ENCODE results near the gene MYO3B. TPM values are rescaled to one million over a fixed set of nuclear protein-coding genes. Genes with fewer than 3 reads are reported as not detected.

Gene MYO3B
- total and polyA plus RNA-seq, 2 donors (not counting 1 experiment from before 2014, with no cell fraction given): not detected

DNA sequence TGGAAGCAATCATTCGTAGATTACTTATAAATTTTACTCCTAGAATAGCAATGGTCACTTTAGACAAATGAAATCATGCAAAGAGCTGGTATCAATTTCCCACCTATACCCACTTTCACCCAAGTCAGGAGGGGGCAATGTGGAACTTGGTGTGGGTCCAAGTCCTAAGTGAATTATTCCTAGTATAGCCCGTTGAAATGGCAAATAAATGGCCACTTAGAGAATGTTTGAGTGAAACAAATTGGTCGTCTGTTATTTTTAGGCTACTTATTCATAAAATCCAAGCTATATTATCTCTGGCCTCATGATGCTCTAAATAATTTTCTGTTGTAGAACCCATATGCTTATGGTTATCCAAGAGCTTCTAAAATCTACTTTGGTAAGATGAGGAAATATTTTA is 98.1 kb downstream of the MYO3B start:
- no peak overlapping the region for H3K4me3 ChIP-seq (ENCODE audit: control extremely low read depth in 1 of 5, extremely low read depth in 1 of 5, insufficient read depth in 1 of 5, low read depth in 2 of 5, low read length in 4 of 5)
- intact Hi-C loops (cut with micrococcal nuclease): no loop called here
- H3K9ac ChIP-seq (ENCODE audit: low read length): no peak overlapping the region
- CTCF ChIA-PET: no interaction called here
- H3K9me3 ChIP-seq (ENCODE audit: control extremely low read depth in 1 of 3, control insufficient read depth in 2 of 3, insufficient read depth in 1 of 3, low read length in 2 of 3): no peaks in the 10 kb centered on the region
- H4K20me1 ChIP-seq (ENCODE audit: control insufficient read depth, insufficient read depth, low read length, poor library complexity, severe bottlenecking): no peaks in the 10 kb centered on the region
- DNase-seq (no peak), ATAC-seq (ENCODE audit: low read depth) (no peak)
- no peak overlapping the region for H3K27ac Mint-ChIP-seq
- no peaks in the 10 kb centered on the region for H3K27me3 Mint-ChIP-seq
- no peak overlapping the region for H2AFZ ChIP-seq (ENCODE audit: insufficient read depth, low read depth, low read length, poor library complexity, severe bottlenecking)
- H3K4me3 Mint-ChIP-seq: no peak overlapping the region
- H3K36me3 ChIP-seq (replicated peaks in 1 of 2; ENCODE audit: control extremely low read depth in 1 of 2, control insufficient read depth in 1 of 2, extremely low read depth in 1 of 2, insufficient read depth in 2 of 2, low read length in 1 of 2): no peaks in the 10 kb centered on the region
- H3K4me1 Mint-ChIP-seq: no peaks in the 10 kb centered on the region
- WGBS (ENCODE audit: insufficient coverage): no CpG with 5 or more reads among the region's 3 CpGs
- no peaks in the 10 kb centered on the region for H3K27me3 ChIP-seq (replicated peaks in 1 of 4; ENCODE audit: control extremely low read depth in 1 of 4, control insufficient read depth in 3 of 4, insufficient read depth in 4 of 4, low read length in 3 of 4)
- no peak overlapping the region for H3K4me2 ChIP-seq (replicated peaks; ENCODE audit: low read depth, low read length, poor library complexity, severe bottlenecking)
- peaks cover 3% of the 10 kb centered on the region for H3K9me3 Mint-ChIP-seq (ENCODE audit: insufficient read depth)
- POLR2A ChIA-PET: no interaction called here
- no peak overlapping the region for H3K27ac ChIP-seq (ENCODE audit: low read length in 2 of 2)
- no peak for TF ChIP-seq EZH2 (IDR thresholded peaks at IDR 0.05; ENCODE audit: borderline replicate concordance, insufficient read depth, low read depth, low read length, poor library complexity, severe bottlenecking)
- TF ChIP-seq, protein P1, sequence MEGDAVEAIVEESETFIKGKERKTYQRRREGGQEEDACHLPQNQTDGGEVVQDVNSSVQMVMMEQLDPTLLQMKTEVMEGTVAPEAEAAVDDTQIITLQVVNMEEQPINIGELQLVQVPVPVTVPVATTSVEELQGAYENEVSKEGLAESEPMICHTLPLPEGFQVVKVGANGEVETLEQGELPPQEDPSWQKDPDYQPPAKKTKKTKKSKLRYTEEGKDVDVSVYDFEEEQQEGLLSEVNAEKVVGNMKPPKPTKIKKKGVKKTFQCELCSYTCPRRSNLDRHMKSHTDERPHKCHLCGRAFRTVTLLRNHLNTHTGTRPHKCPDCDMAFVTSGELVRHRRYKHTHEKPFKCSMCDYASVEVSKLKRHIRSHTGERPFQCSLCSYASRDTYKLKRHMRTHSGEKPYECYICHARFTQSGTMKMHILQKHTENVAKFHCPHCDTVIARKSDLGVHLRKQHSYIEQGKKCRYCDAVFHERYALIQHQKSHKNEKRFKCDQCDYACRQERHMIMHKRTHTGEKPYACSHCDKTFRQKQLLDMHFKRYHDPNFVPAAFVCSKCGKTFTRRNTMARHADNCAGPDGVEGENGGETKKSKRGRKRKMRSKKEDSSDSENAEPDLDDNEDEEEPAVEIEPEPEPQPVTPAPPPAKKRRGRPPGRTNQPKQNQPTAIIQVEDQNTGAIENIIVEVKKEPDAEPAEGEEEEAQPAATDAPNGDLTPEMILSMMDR (IDR thresholded peaks at IDR 0.05): no peak
- H3K4me1 ChIP-seq (ENCODE audit: control insufficient read depth in 2 of 2, insufficient read depth in 2 of 2, low read length in 2 of 2): no peaks in the 10 kb centered on the region
- H3K79me2 ChIP-seq (ENCODE audit: control insufficient read depth, insufficient read depth, low read length): no peaks in the 10 kb centered on the region

DNA sequence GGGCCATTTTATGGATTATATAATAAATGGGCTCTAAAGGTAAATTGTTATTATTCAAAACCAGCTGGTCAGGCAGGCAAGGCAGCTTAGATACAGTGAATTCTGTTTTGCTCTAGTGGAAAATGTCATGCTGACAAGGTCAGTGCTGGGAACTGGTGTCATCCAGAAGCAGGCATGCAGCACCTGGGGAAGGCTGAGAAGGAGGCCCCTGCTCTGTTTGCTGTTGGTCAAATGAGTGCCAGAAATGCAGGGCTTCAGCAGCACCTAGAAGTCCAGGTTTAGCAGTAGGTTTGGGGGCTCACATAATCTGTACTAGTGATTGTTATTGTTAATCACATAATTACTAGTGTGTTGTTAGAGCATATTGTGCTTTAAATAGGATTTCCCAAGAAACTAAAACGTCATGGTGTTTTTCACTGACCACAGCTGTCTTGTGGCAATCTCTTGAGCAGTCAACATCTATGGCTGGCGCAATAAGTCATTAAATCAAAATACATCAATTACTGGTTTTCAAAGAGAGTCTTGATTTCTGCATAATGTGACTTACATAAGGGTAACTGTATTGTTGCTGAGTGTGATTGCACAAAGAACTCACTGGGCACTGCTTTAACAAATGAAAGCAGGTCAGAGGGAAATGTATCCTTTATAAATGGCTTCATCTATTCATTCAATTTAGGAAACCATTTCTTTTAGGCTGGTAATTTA is 99.1 kb downstream of the MYO3B start:
- Histone ChIP-seq H2AFZ (ENCODE audit: insufficient read depth, low read depth, low read length, poor library complexity, severe bottlenecking) (no peak overlapping the region), H3K9me3 (ENCODE audit: control extremely low read depth in 1 of 3, control insufficient read depth in 2 of 3, insufficient read depth in 1 of 3, low read length in 2 of 3) (no peaks in the 10 kb centered on the region), H3K27ac (ENCODE audit: low read length in 2 of 2) (no peak overlapping the region), H3K79me2 (ENCODE audit: control insufficient read depth, insufficient read depth, low read length) (no peaks in the 10 kb centered on the region), H3K4me3 (ENCODE audit: control extremely low read depth in 1 of 5, extremely low read depth in 1 of 5, insufficient read depth in 1 of 5, low read depth in 2 of 5, low read length in 4 of 5) (no peak overlapping the region), H3K4me2 (replicated peaks; ENCODE audit: low read depth, low read length, poor library complexity, severe bottlenecking) (no peak overlapping the region), H3K9ac (ENCODE audit: low read length) (no peak overlapping the region), H4K20me1 (ENCODE audit: control insufficient read depth, insufficient read depth, low read length, poor library complexity, severe bottlenecking) (no peaks in the 10 kb centered on the region), H3K27me3 (replicated peaks in 1 of 4; ENCODE audit: control extremely low read depth in 1 of 4, control insufficient read depth in 3 of 4, insufficient read depth in 4 of 4, low read length in 3 of 4) (no peaks in the 10 kb centered on the region), H3K36me3 (replicated peaks in 1 of 2; ENCODE audit: control extremely low read depth in 1 of 2, control insufficient read depth in 1 of 2, extremely low read depth in 1 of 2, insufficient read depth in 2 of 2, low read length in 1 of 2) (no peaks in the 10 kb centered on the region), H3K4me1 (ENCODE audit: control insufficient read depth in 2 of 2, insufficient read depth in 2 of 2, low read length in 2 of 2) (no peaks in the 10 kb centered on the region)
- no peak for DNase-seq
- no peak overlapping the region for H3K27ac Mint-ChIP-seq
- H3K4me1 Mint-ChIP-seq: no peaks in the 10 kb centered on the region
- intact Hi-C loops (cut with micrococcal nuclease): no loop called here
- no peak overlapping the region for H3K4me3 Mint-ChIP-seq
- WGBS (ENCODE audit: insufficient coverage): no CpG with 5 or more reads among the region's 2 CpGs
- peaks cover 3% of the 10 kb centered on the region for H3K9me3 Mint-ChIP-seq (ENCODE audit: insufficient read depth)
- no peaks in the 10 kb centered on the region for H3K27me3 Mint-ChIP-seq
- ATAC-seq (ENCODE audit: low read depth): no peak
- CTCF ChIA-PET: no interaction called here
- POLR2A ChIA-PET: no interaction called here
- TF ChIP-seq EZH2 (IDR thresholded peaks at IDR 0.05; ENCODE audit: borderline replicate concordance, insufficient read depth, low read depth, low read length, poor library complexity, severe bottlenecking): no peak
- TF ChIP-seq, protein P1 (IDR thresholded peaks at IDR 0.05): no peak

Measured in B cell (primary cell).